HepG2 (cell line): ENCODE results near the gene METAP1. TPM values are rescaled to one million over a fixed set of nuclear protein-coding genes. Genes with fewer than 3 reads are reported as not detected.
A peak's percentile ranks its signal among the peaks of the same experiment; 100 is the strongest.

Experiments
- CEBPG ChIP-seq: IDR thresholded peaks from 2 replicates; pipeline ENCODE4 v1.6.1; 2016
- EED ChIP-seq: sonication (generic); formaldehyde crosslinking; IDR thresholded peaks from 2 replicates; pipeline ENCODE4 v1.5.0; 2020; ENCODE audit warnings: mild to moderate bottlenecking, missing genetic modification reagents
- HNF4G ChIP-seq, 2 experiments: sonication (generic) in 1 of 2; formaldehyde crosslinking in 1 of 2; IDR thresholded peaks; 2 replicates each; pipeline versions ENCODE4 v1.4.0 to v1.6.1; 2011 to 2020; ENCODE audit warnings: borderline replicate concordance in 2 of 2, low read depth in 2 of 2, mild to moderate bottlenecking in 2 of 2, low read length in 1 of 2, missing genetic modification reagents in 1 of 2, moderate library complexity in 1 of 2
- KDM1A ChIP-seq: IDR thresholded peaks from 2 replicates; pipeline ENCODE4 v1.6.1; 2016; ENCODE audit warnings: missing compliant biosample characterization
- KDM4B ChIP-seq: sonication (generic); formaldehyde crosslinking; IDR thresholded peaks from 2 replicates; pipeline ENCODE4 v1.4.0; 2020; ENCODE audit warnings: missing genetic modification reagents
- KLF6 ChIP-seq: IDR thresholded peaks from 2 replicates; pipeline ENCODE4 v1.8.0; 2016; ENCODE audit warnings: missing biosample characterization, missing genetic modification reagents
- MIXL1 ChIP-seq: IDR thresholded peaks from 2 replicates; pipeline ENCODE4 v1.6.1; 2016
- POLR2A ChIP-seq, 2 experiments: IDR thresholded peaks; 2 replicates each; pipeline ENCODE4 v1.6.1; 2011; ENCODE audit warnings: low read depth in 2 of 2, low read length in 2 of 2, mild to moderate bottlenecking in 1 of 2, moderate library complexity in 1 of 2; ENCODE audit not compliant: insufficient read depth in 1 of 2
- POLR2G ChIP-seq: fragments of 200-400 bp; formaldehyde crosslinking; IDR thresholded peaks from 2 replicates; pipeline ENCODE4 v1.6.1; 2018; ENCODE audit warnings: mild to moderate bottlenecking, low read depth, low read length, moderate library complexity
- SALL1 ChIP-seq: sonication (generic); formaldehyde crosslinking; IDR thresholded peaks from 2 replicates; pipeline ENCODE4 v1.8.0; 2022; ENCODE audit warnings: mild to moderate bottlenecking, missing genetic modification reagents
- SOX6 ChIP-seq, 2 experiments: fragments of 450-650 bp in 1 of 2; sonication (generic) in 1 of 2; formaldehyde crosslinking in 1 of 2; IDR thresholded peaks; 2 replicates each; pipeline versions ENCODE4 v1.4.0 to v1.6.1; 2017 to 2020; ENCODE audit warnings: antibody characterized with exemption in 1 of 2, mild to moderate bottlenecking in 1 of 2, missing genetic modification reagents in 1 of 2
- SRF ChIP-seq: IDR thresholded peaks from 2 replicates; pipeline ENCODE4 v1.6.1; 2011; ENCODE audit warnings: mild to moderate bottlenecking, low read depth, low read length, moderate library complexity
- ZMYM4 ChIP-seq: sonication (generic); formaldehyde crosslinking; IDR thresholded peaks from 2 replicates; pipeline ENCODE4 v1.8.1; 2023; ENCODE audit warnings: mild to moderate bottlenecking, missing genetic modification reagents
- ZNF17 ChIP-seq: sonication (generic); formaldehyde crosslinking; IDR thresholded peaks from 2 replicates; pipeline ENCODE4 v1.5.0; 2020; ENCODE audit warnings: mild to moderate bottlenecking, missing genetic modification reagents
- ZNF530 ChIP-seq: sonication (generic); formaldehyde crosslinking; IDR thresholded peaks from 2 replicates; pipeline ENCODE4 v1.5.0; 2020; ENCODE audit warnings: low read depth, mild to moderate bottlenecking, missing genetic modification reagents
- ZNF607 ChIP-seq: sonication (generic); formaldehyde crosslinking; IDR thresholded peaks from 2 replicates; pipeline ENCODE4 v1.5.1; 2020; ENCODE audit warnings: missing genetic modification reagents, mild to moderate bottlenecking, borderline replicate concordance
- ZNF615 ChIP-seq: sonication (generic); formaldehyde crosslinking; IDR thresholded peaks from 2 replicates; pipeline ENCODE4 v1.5.0; 2020; ENCODE audit warnings: mild to moderate bottlenecking, missing genetic modification reagents, borderline replicate concordance
- ZNF644 ChIP-seq: IDR thresholded peaks from 2 replicates; pipeline ENCODE4 v1.6.1; 2016; ENCODE audit warnings: low read depth
- ZNF674 ChIP-seq: sonication (generic); formaldehyde crosslinking; IDR thresholded peaks from 2 replicates; pipeline ENCODE4 v1.5.0; 2020; ENCODE audit warnings: low read depth, mild to moderate bottlenecking, missing genetic modification reagents
- ZNF781 ChIP-seq: sonication (generic); formaldehyde crosslinking; IDR thresholded peaks from 2 replicates; pipeline ENCODE4 v1.5.1; 2020; ENCODE audit warnings: borderline replicate concordance, mild to moderate bottlenecking, missing genetic modification reagents; ENCODE audit errors: not compliant biosample characterization
- polyA plus RNA-seq, 8 experiments: library from polyadenylated mRNA; depleted of rRNA in 3 of 8; stranded (reverse) in 7 of 8; unstranded in 1 of 8; fragments of >200 nt; fragmentation: Illumina TruSeq in 4 of 8; extraction: Trizol in 4 of 8; gene quantifications; 2 replicates each; pipeline versions ENCODE4 v1.2.1 to v1.2.3, GENCODE V29; 2011 to 2016; ENCODE audit warnings: low read depth in 4 of 8, missing spikeins in 1 of 8, mixed read lengths in 1 of 8; ENCODE audit not compliant: insufficient read depth in 1 of 8
- total RNA-seq, 5 experiments: library from RNA; depleted of rRNA; stranded (reverse); fragments of >200 nt; fragmentation: Illumina TruSeq; extraction: Trizol; gene quantifications; 2 replicates each; pipeline ENCODE4 v1.2.3, GENCODE V29; 2016; ENCODE audit warnings: low read depth in 1 of 5
- TF ChIP-seq, protein P1 (sequence below): IDR thresholded peaks from 2 replicates; pipeline ENCODE4 v1.6.1; 2016; ENCODE audit warnings: low read depth, borderline replicate concordance
- TF ChIP-seq, protein P2 (sequence below): sonication (generic); formaldehyde crosslinking; IDR thresholded peaks from 2 replicates; pipeline ENCODE4 v1.9.0; 2021; ENCODE audit warnings: missing genetic modification reagents, borderline replicate concordance
- TF ChIP-seq, protein P3 (sequence below), 2 experiments: fragments of 450-650 bp in 1 of 2; sonication (generic) in 1 of 2; formaldehyde crosslinking; IDR thresholded peaks; 2 replicates each; pipeline versions ENCODE4 v1.5.0 to v1.8.0; 2020 to 2022; ENCODE audit warnings: mild to moderate bottlenecking in 1 of 2, missing genetic modification reagents in 1 of 2
- TF ChIP-seq, protein P4 (sequence below): sonication (generic); formaldehyde crosslinking; IDR thresholded peaks from 2 replicates; pipeline ENCODE4 v1.5.1; 2020; ENCODE audit warnings: mild to moderate bottlenecking, missing genetic modification reagents

Gene METAP1
- total and polyA plus RNA-seq, 2 of the 13 experiments (the other 11 are each of a cell fraction or from before 2014, with no cell fraction given) = 44.9 to 53.5 TPM

DNA sequence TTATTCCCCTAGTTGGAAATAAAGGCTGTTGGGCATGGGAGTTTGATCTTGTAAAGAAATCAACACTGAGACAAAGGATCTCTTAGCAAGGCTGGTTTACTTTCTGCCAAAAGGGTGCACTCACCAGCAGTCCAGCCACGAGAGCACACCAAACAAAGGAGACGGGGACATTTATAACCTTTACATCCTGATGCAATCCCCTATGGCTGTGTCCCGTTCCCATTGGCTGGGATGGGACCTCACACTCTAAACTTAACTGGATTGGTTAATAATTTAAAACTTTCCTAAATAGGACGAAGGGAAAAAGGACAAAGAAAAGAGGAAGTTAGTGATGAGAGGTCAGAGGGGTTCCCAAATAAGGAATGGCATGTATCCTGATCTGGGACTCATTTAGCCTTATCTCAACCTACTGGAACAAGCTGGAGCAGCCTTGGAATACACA lies 17.9 kb downstream of the METAP1 start (continued):
- peak; percentile 54; the same call in 1 of the 2 replicates for TF ChIP-seq KLF6 (CRISPR knock-in tag)
- TF ChIP-seq SOX6 (IDR thresholded peaks at IDR 0.05) = no peak
- TF ChIP-seq SOX6 (CRISPR knock-in tag; IDR thresholded peaks at IDR 0.05) = peak; percentile 80
- no peak for TF ChIP-seq ZNF674 (CRISPR knock-in tag)
- TF ChIP-seq KDM1A (CRISPR knock-in tag) = no peak
- no peak for TF ChIP-seq ZNF781 (CRISPR knock-in tag)
- TF ChIP-seq ZNF17 (CRISPR knock-in tag) = no peak
- TF ChIP-seq, protein P1, sequence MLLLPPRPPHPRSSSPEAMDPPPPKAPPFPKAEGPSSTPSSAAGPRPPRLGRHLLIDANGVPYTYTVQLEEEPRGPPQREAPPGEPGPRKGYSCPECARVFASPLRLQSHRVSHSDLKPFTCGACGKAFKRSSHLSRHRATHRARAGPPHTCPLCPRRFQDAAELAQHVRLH (CRISPR knock-in tag) = no peak
- TF ChIP-seq ZNF615 (CRISPR knock-in tag) = no peak
- TF ChIP-seq ZMYM4 (CRISPR knock-in tag) = peak; percentile 92
- TF ChIP-seq, protein P2, sequence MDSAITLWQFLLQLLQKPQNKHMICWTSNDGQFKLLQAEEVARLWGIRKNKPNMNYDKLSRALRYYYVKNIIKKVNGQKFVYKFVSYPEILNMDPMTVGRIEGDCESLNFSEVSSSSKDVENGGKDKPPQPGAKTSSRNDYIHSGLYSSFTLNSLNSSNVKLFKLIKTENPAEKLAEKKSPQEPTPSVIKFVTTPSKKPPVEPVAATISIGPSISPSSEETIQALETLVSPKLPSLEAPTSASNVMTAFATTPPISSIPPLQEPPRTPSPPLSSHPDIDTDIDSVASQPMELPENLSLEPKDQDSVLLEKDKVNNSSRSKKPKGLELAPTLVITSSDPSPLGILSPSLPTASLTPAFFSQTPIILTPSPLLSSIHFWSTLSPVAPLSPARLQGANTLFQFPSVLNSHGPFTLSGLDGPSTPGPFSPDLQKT = no peak
- no peak for TF ChIP-seq SALL1 (CRISPR knock-in tag)
- no peak for TF ChIP-seq ZNF530 (CRISPR knock-in tag)
- TF ChIP-seq SRF = peak; percentile 85
- peak; percentile 91 for TF ChIP-seq ZNF644
- no peak for TF ChIP-seq MIXL1
- peak; percentile 84 for TF ChIP-seq CEBPG
- TF ChIP-seq POLR2G = 0 out of 2 replicates have a peak, but pooled peaks have one; percentile 42
- TF ChIP-seq ZNF607 (CRISPR knock-in tag) = no peak
- no peak for TF ChIP-seq EED (CRISPR knock-in tag)
- TF ChIP-seq HNF4G (IDR thresholded peaks at IDR 0.05; ENCODE audit: borderline replicate concordance, low read depth, low read length) = 0 out of 2 replicates have a peak, but pooled peaks have one; percentile 32
- TF ChIP-seq HNF4G (CRISPR knock-in tag; IDR thresholded peaks at IDR 0.05; ENCODE audit: borderline replicate concordance, low read depth) = no peak
- peak in 1 of 2 experiments; percentile 69; a peak in 1 of 4 replicates for TF ChIP-seq POLR2A (IDR thresholded peaks at IDR 0.05; ENCODE audit: insufficient read depth in 1 of 2, low read depth in 2 of 2, low read length in 2 of 2)
- TF ChIP-seq, protein P3, sequence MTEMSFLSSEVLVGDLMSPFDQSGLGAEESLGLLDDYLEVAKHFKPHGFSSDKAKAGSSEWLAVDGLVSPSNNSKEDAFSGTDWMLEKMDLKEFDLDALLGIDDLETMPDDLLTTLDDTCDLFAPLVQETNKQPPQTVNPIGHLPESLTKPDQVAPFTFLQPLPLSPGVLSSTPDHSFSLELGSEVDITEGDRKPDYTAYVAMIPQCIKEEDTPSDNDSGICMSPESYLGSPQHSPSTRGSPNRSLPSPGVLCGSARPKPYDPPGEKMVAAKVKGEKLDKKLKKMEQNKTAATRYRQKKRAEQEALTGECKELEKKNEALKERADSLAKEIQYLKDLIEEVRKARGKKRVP (CRISPR knock-in tag; IDR thresholded peaks at IDR 0.05) = peak in 1 of 2 experiments; percentile 73; a peak in 1 of 4 replicates
- no peak for TF ChIP-seq KDM4B (CRISPR knock-in tag)
- TF ChIP-seq, protein P4, sequence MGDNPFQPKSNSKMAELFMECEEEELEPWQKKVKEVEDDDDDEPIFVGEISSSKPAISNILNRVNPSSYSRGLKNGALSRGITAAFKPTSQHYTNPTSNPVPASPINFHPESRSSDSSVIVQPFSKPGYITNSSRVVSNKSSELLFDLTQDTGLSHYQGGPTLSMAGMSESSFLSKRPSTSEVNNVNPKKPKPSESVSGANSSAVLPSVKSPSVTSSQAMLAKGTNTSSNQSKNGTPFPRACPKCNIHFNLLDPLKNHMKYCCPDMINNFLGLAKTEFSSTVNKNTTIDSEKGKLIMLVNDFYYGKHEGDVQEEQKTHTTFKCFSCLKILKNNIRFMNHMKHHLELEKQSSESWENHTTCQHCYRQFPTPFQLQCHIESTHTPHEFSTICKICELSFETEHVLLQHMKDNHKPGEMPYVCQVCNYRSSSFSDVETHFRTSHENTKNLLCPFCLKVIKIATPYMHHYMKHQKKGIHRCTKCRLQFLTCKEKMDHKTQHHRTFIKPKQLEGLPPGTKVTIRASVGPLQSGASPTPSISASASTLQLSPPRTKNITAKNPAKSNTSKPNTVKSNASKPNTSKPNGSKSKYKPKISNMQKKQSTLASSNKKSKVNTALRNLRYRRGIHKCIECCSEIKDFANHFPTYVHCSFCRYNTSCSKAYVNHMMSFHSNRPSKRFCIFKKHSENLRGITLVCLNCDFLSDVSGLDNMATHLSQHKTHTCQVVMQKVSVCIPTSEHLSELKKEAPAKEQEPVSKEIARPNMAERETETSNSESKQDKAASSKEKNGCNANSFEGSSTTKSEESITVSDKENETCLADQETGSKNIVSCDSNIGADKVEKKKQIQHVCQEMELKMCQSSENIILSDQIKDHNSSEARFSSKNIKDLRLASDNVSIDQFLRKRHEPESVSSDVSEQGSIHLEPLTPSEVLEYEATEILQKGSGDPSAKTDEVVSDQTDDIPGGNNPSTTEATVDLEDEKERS = no peak
